Measurements from ENCODE around the gene SLC17A1.

The SLC17A1 gene

GRCh38 chr6:25875926-25876602, 44.2 kb upstream of the SLC17A1 start:
- no peak for TF ChIP-seq EZH2phosphoT487 (conservative IDR thresholded peaks at IDR 0.05; ENCODE audit: low read length)
- TF ChIP-seq, protein P1, sequence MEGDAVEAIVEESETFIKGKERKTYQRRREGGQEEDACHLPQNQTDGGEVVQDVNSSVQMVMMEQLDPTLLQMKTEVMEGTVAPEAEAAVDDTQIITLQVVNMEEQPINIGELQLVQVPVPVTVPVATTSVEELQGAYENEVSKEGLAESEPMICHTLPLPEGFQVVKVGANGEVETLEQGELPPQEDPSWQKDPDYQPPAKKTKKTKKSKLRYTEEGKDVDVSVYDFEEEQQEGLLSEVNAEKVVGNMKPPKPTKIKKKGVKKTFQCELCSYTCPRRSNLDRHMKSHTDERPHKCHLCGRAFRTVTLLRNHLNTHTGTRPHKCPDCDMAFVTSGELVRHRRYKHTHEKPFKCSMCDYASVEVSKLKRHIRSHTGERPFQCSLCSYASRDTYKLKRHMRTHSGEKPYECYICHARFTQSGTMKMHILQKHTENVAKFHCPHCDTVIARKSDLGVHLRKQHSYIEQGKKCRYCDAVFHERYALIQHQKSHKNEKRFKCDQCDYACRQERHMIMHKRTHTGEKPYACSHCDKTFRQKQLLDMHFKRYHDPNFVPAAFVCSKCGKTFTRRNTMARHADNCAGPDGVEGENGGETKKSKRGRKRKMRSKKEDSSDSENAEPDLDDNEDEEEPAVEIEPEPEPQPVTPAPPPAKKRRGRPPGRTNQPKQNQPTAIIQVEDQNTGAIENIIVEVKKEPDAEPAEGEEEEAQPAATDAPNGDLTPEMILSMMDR (IDR thresholded peaks at IDR 0.05; ENCODE audit: insufficient read depth, low read length, poor library complexity, severe bottlenecking), result no peak
- Histone ChIP-seq H3F3A (ENCODE audit: insufficient read depth) (no peaks in the 10 kb centered on the region), H3K36me3 (ENCODE audit: low read length) (no peaks in the 10 kb centered on the region)

DNA sequence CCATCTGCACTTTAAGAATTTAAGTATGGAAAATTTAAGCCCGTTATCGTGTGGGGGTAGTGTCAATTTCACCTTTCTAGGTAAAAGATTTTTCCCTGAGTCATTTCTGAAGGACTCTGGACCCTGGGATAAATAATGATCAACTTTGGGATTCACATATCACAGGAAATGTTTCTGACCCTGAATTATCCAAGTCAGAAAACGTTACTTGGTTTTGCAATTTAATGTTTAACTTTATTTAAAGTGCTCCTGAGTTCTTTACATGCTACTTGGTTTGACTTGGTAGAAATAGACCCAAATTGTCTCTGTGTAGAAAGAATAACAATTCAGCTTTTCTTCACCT, 43.7 kb upstream of the SLC17A1 start:
- H2AFZ ChIP-seq (ENCODE audit: low read depth, low read length, severe bottlenecking), result no peak overlapping the region
- no peak overlapping the region for H3K27ac ChIP-seq (ENCODE audit: low read depth, low read length)
- H4K20me1 ChIP-seq (ENCODE audit: low read depth, low read length), result no peaks in the 10 kb centered on the region
- H3K4me3 ChIP-seq (ENCODE audit: insufficient read depth, low read length, poor library complexity, severe bottlenecking), result no peak overlapping the region
- H3K27me3 ChIP-seq (ENCODE audit: low read length), result 0 out of 2 replicates have a peak, but pooled peaks cover 3% of the 10 kb centered on the region
- no peaks in the 10 kb centered on the region for H3K79me2 ChIP-seq (ENCODE audit: insufficient read depth, low read length)
- TF ChIP-seq, protein P1 (IDR thresholded peaks at IDR 0.05; ENCODE audit: insufficient read depth, low read length, poor library complexity, severe bottlenecking), result no peak
- no peak for TF ChIP-seq EZH2phosphoT487 (conservative IDR thresholded peaks at IDR 0.05; ENCODE audit: low read length)
- no peak overlapping the region for H3K4me2 ChIP-seq (ENCODE audit: low read depth, low read length, poor library complexity, severe bottlenecking)
- H3K36me3 ChIP-seq (ENCODE audit: low read length), result no peaks in the 10 kb centered on the region
- H3K9me3 ChIP-seq (ENCODE audit: insufficient read depth, low read length), result no peaks in the 10 kb centered on the region
- no peaks in the 10 kb centered on the region for H3K9me2 ChIP-seq (replicated peaks; ENCODE audit: insufficient read depth, low read length)
- no peak overlapping the region for H3K9ac ChIP-seq (ENCODE audit: low read length)
- no peaks in the 10 kb centered on the region for H3F3A ChIP-seq (ENCODE audit: insufficient read depth)

More at GRCh38 chr6:25875926-25876602, 44.2 kb upstream of the SLC17A1 start:
- H3K9ac ChIP-seq (ENCODE audit: low read length), result no peak overlapping the region
- no peaks in the 10 kb centered on the region for H3K9me2 ChIP-seq (replicated peaks; ENCODE audit: insufficient read depth, low read length)
- H3K27me3 ChIP-seq (ENCODE audit: low read length), result 0 out of 2 replicates have a peak, but pooled peaks cover 3% of the 10 kb centered on the region
- no peak overlapping the region for H2AFZ ChIP-seq (ENCODE audit: low read depth, low read length, severe bottlenecking)
- no peak overlapping the region for H3K4me3 ChIP-seq (ENCODE audit: insufficient read depth, low read length, poor library complexity, severe bottlenecking)
- no peak overlapping the region for H3K4me2 ChIP-seq (ENCODE audit: low read depth, low read length, poor library complexity, severe bottlenecking)
- H3K9me3 ChIP-seq (ENCODE audit: insufficient read depth, low read length), result no peaks in the 10 kb centered on the region
- no peak overlapping the region for H3K27ac ChIP-seq (ENCODE audit: low read depth, low read length)
- no peaks in the 10 kb centered on the region for H4K20me1 ChIP-seq (ENCODE audit: low read depth, low read length)
- no peaks in the 10 kb centered on the region for H3K79me2 ChIP-seq (ENCODE audit: insufficient read depth, low read length)

- Histone ChIP-seq H3K9me3 (ENCODE audit: insufficient read depth, low read length) (no peaks in the 10 kb centered on the region), H2AFZ (ENCODE audit: low read depth, low read length, severe bottlenecking) (no peak overlapping the region), H3K9ac (ENCODE audit: low read length) (no peak overlapping the region), H3K4me3 (ENCODE audit: insufficient read depth, low read length, poor library complexity, severe bottlenecking) (no peak overlapping the region), H3K27me3 (ENCODE audit: low read length) (0 out of 2 replicates have a peak, but pooled peaks cover 3% of the 10 kb centered on the region), H3K36me3 (ENCODE audit: low read length) (no peaks in the 10 kb centered on the region), H3K9me2 (replicated peaks; ENCODE audit: insufficient read depth, low read length) (no peaks in the 10 kb centered on the region), H3K79me2 (ENCODE audit: insufficient read depth, low read length) (no peaks in the 10 kb centered on the region), H3K27ac (ENCODE audit: low read depth, low read length) (no peak overlapping the region), H3F3A (ENCODE audit: insufficient read depth) (no peaks in the 10 kb centered on the region), H3K4me2 (ENCODE audit: low read depth, low read length, poor library complexity, severe bottlenecking) (no peak overlapping the region), H4K20me1 (ENCODE audit: low read depth, low read length) (no peaks in the 10 kb centered on the region)
- no peak for TF ChIP-seq EZH2phosphoT487 (conservative IDR thresholded peaks at IDR 0.05; ENCODE audit: low read length)
- TF ChIP-seq, protein P1 (IDR thresholded peaks at IDR 0.05; ENCODE audit: insufficient read depth, low read length, poor library complexity, severe bottlenecking), result no peak
Measured at GRCh38 chr6:25874822-25875562, 43.1 kb upstream of the SLC17A1 start.
